NB4 (cell line): ENCODE measurements around the gene SPC24.
"Not testable (repeated sequence)": the region's sequence is repeated elsewhere in the genome, so short reads cannot be mapped to it uniquely, and the experiment has no call there.

ENCODE experiments used
- DNase-seq: peaks from one replicate; pipeline ENCODE4 v3.0.0; 2010; ENCODE audit warnings: low read depth
- H3K4me3 ChIP-seq: one replicate; pipeline ENCODE4 v1.5.1; 2011; ENCODE audit warnings: mild to moderate bottlenecking, low read depth, low read length, moderate library complexity
- MYC ChIP-seq: IDR thresholded peaks from 2 replicates; pipeline ENCODE4 v1.6.1; 2011; ENCODE audit warnings: low read depth, low read length
- POLR2A ChIP-seq: IDR thresholded peaks from 2 replicates; pipeline ENCODE4 v1.6.1; 2011; ENCODE audit warnings: mild to moderate bottlenecking; ENCODE audit not compliant: insufficient read length; ENCODE audit errors: extremely low read depth
- TF ChIP-seq, protein P1 (sequence below): IDR thresholded peaks from one replicate; pipeline ENCODE4 v1.5.1; 2012; ENCODE audit warnings: low read depth, low read length
- TF ChIP-seq, protein P2 (sequence below): IDR thresholded peaks from 2 replicates; pipeline ENCODE4 v1.6.1; 2011; ENCODE audit warnings: low read depth, low read length

The SPC24 gene

GRCh38 chr19:11127905-11128304 is 27.7 kb downstream of the SPC24 start:
- TF ChIP-seq, protein P1, sequence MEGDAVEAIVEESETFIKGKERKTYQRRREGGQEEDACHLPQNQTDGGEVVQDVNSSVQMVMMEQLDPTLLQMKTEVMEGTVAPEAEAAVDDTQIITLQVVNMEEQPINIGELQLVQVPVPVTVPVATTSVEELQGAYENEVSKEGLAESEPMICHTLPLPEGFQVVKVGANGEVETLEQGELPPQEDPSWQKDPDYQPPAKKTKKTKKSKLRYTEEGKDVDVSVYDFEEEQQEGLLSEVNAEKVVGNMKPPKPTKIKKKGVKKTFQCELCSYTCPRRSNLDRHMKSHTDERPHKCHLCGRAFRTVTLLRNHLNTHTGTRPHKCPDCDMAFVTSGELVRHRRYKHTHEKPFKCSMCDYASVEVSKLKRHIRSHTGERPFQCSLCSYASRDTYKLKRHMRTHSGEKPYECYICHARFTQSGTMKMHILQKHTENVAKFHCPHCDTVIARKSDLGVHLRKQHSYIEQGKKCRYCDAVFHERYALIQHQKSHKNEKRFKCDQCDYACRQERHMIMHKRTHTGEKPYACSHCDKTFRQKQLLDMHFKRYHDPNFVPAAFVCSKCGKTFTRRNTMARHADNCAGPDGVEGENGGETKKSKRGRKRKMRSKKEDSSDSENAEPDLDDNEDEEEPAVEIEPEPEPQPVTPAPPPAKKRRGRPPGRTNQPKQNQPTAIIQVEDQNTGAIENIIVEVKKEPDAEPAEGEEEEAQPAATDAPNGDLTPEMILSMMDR = no peak
- TF ChIP-seq, protein P2, sequence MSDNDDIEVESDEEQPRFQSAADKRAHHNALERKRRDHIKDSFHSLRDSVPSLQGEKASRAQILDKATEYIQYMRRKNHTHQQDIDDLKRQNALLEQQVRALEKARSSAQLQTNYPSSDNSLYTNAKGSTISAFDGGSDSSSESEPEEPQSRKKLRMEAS = no peak
- no peak for TF ChIP-seq MYC
- TF ChIP-seq POLR2A = no peak
- no peak overlapping the region for H3K4me3 ChIP-seq
- DNase-seq = no peak

- TF ChIP-seq, protein P2 = no peak
- TF ChIP-seq MYC = no peak
- TF ChIP-seq, protein P1 = peak; percentile 73
- H3K4me3 ChIP-seq = no peak overlapping the region
- peak; percentile 71 for DNase-seq
Measured at GRCh38 chr19:11125994-11126685, 29.4 kb downstream of the SPC24 start.

DNA sequence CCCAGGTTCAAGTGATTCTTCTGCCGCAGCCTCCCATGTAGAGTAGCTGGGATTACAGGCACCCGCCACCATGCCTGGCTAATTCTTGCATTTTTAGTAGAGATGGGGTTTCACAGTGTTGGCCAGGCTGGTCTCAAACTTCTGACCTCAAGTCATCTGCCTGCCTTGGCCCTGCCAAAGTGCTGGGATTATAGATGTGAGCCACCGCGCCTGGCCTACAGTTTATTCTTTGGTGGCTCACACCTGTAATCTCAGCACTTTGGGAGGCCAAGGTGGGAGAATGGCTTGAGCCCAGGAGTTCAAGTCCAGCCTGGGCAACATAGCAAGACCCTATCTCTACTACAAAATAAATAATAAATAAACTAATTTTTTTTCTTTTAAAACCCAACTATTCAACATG is 31.4 kb downstream of the SPC24 start:
- not testable (repeated sequence) for DNase-seq, H3K4me3 ChIP-seq

- no peak overlapping the region for H3K4me3 ChIP-seq
- DNase-seq = no peak
- TF ChIP-seq POLR2A (no peak), MYC (no peak)
- TF ChIP-seq, protein P2 = no peak
- TF ChIP-seq, protein P1 = no peak
Measured at GRCh38 chr19:11123114-11123513, 32.5 kb downstream of the SPC24 start.

- DNase-seq, H3K4me3 ChIP-seq: not testable (repeated sequence)
Measured at GRCh38 chr19:11121963-11122362, 33.6 kb downstream of the SPC24 start.

GRCh38 chr19:11116507-11116906 is 39.1 kb downstream of the SPC24 start:
- TF ChIP-seq, protein P1 = no peak
- TF ChIP-seq POLR2A (no peak), MYC (no peak)
- TF ChIP-seq, protein P2 = no peak
- no peak for DNase-seq
- no peak overlapping the region for H3K4me3 ChIP-seq

DNA sequence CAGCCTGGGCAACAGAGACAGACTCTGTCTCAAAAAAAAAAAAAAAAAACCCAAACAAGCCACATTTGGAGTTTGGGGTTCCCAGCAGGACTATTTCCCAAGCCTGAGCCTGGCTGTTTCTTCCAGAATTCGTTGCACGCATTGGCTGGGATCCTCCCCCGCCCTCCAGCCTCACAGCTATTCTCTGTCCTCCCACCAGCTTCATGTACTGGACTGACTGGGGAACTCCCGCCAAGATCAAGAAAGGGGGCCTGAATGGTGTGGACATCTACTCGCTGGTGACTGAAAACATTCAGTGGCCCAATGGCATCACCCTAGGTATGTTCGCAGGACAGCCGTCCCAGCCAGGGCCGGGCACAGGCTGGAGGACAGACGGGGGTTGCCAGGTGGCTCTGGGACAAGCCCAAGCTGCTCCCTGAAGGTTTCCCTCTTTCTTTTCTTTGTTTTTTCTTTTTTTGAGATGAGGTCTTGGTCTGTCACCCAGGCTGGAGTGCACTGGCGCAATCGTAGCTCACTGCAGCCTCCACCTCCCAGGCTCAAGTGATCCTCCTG is 39.6 kb downstream of the SPC24 start:
- no peak for DNase-seq
- TF ChIP-seq MYC (no peak), POLR2A (no peak)
- TF ChIP-seq, protein P1 = no peak
- TF ChIP-seq, protein P2 = no peak
- no peak overlapping the region for H3K4me3 ChIP-seq
